Activated naive CD8-positive, alpha-beta T cell treated with anti-CD3 and anti-CD28 coated beads, Interleukin-2, amount 10 ng/mL, durations not matched to agents 7 days and 5 days (primary cell): Measurements from ENCODE around the gene TRIM38. TPM values are rescaled to one million over a fixed set of nuclear protein-coding genes. Genes with fewer than 3 reads are reported as not detected.

Source experiments
- ATAC-seq: fragments of 150-1000 bp; cut with Tn5 transposase; one replicate; pipeline ENCODE4 v1.10.0; 2021; ENCODE audit warnings: low read depth, moderate library complexity
- POLR2A ChIA-PET: fragments of 350-600 bp; sonication (Branson Sonifier 250); formaldehyde crosslinking; loops from one replicate; lab custom pipeline; 2021; ENCODE audit warnings: antibody characterized with exemption; lab: Charles Lee
- DNase-seq: peaks from one replicate; pipeline ENCODE4 v3.0.0; 2021
- H3K27ac Mint-ChIP-seq: one replicate; pipeline ENCODE4 v1.8.0; 2022; ENCODE audit warnings: mild to moderate bottlenecking, mixed read lengths
- H3K27me3 Mint-ChIP-seq: one replicate; pipeline ENCODE4 v1.8.0; 2022; ENCODE audit warnings: mild to moderate bottlenecking, moderate library complexity, mixed read lengths
- H3K36me3 Mint-ChIP-seq: one replicate; pipeline ENCODE4 v1.8.0; 2021; ENCODE audit warnings: mild to moderate bottlenecking, mixed read lengths
- H3K4me1 Mint-ChIP-seq: one replicate; pipeline ENCODE4 v1.8.0; 2021; ENCODE audit warnings: mixed read lengths
- H3K4me3 Mint-ChIP-seq: one replicate; pipeline ENCODE4 v1.8.0; 2022; ENCODE audit warnings: mild to moderate bottlenecking, moderate library complexity, mixed read lengths
- H3K9me3 Mint-ChIP-seq: one replicate; pipeline ENCODE4 v1.8.0; 2021; ENCODE audit warnings: mixed read lengths
- total RNA-seq, 2 experiments: library from RNA; stranded (reverse); gene quantifications; one replicate each; pipeline ENCODE4 v1.2.3, GENCODE V29; 2021

TRIM38 gene
- total RNA-seq, 2 experiments from 2014 or later: 29.1 TPM

GRCh38 chr6:26022737-26023136, 60.1 kb downstream of the TRIM38 start:
- peak overlapping the region; percentile 99 for H3K4me3 Mint-ChIP-seq
- peaks cover 2% of the 10 kb centered on the region for H3K9me3 Mint-ChIP-seq
- H3K27ac Mint-ChIP-seq: peak overlapping the region; percentile 100
- ATAC-seq (no peak), DNase-seq (no peak)
- no peaks in the 10 kb centered on the region for H3K27me3 Mint-ChIP-seq
- H3K4me1 Mint-ChIP-seq: peaks cover 61% of the 10 kb centered on the region
- peaks cover 3% of the 10 kb centered on the region for H3K36me3 Mint-ChIP-seq
- POLR2A ChIA-PET: interaction anchor here (0.5 to 17.1 kb wide), 22 partner anchors 9 to 1871 kb away, joined by 3 to 1993 read pairs (median 24); a partner anchor contains a TSS

DNA sequence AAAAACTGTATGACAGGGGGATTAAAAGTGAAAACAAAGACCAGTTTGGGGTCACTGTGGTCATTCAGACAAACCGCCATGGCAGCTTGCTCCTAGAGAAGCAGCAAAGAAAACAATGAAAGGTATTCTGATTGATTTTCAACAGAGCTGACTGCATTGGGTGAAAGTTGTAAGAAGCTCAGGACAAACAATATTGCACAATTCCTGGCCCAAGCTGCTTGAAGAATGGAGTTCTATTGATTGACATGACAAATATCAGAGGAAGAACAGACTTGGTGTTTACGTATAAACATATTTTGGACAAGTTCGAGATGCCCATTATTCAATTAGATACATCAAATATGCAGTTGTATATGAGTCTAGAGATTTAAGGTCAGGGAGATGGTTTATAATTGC, 62.0 kb downstream of the TRIM38 start:
- Mint-ChIP-seq H3K27me3 (no peaks in the 10 kb centered on the region), H3K36me3 (peaks cover 1% of the 10 kb centered on the region), H3K27ac (peak overlapping the region; percentile 99), H3K4me3 (no peak overlapping the region), H3K9me3 (no peaks in the 10 kb centered on the region), H3K4me1 (peaks cover 71% of the 10 kb centered on the region)
- ATAC-seq: no peak
- POLR2A ChIA-PET: interaction anchor here (1.5 to 17.1 kb wide), 8 partner anchors 7 to 1868 kb away, joined by 7 to 1993 read pairs (median 144); a partner anchor contains a TSS
- no peak for DNase-seq

DNA sequence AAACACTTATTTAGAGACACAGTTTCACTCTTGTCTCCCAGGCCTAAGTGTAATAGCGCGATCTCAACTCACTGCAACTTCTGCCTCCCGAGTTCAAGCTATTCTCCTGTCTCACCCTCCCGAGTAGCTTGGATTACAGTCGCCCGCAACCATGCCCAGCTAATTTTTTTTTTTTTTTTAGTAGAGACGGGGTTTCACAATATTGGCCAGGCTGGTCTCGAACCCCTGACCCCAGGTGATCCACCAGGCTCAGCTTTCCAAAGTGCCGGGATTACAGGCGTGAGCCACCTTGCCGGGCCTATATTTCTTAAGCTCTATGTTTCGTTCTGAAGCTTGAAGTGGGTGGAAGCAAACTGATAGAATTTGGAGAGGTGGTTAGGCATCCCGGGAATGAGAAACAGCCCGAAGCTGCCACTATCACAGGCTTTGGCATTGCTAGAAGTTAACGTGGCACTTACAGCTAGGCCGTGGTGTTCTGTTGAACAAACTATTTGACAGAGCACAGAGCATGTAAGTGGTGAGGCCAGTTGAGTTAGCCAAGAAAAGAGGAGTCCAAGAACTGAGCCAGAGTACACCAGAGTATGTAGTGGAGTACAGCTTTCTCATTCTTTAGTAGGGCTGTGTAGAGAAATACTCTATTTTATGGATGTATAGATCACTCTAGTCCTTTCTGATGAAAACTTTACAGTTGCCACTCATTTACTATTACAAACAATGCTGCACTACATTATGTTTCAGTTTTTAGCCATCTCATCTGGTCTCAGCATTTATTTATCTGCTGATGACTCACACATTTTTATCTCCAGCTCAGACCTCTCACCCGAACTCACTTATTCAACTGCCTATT, 62.7 kb downstream of the TRIM38 start:
- H3K4me1 Mint-ChIP-seq: peaks cover 75% of the 10 kb centered on the region
- POLR2A ChIA-PET: interaction anchor here (1.1 to 17.1 kb wide), 26 partner anchors 6 to 1868 kb away, joined by 3 to 1993 read pairs (median 20); a partner anchor contains a TSS
- H3K4me3 Mint-ChIP-seq: peak overlapping the region; percentile 89
- DNase-seq: no peak
- peaks cover 1% of the 10 kb centered on the region for H3K36me3 Mint-ChIP-seq
- ATAC-seq: no peak
- H3K9me3 Mint-ChIP-seq: no peaks in the 10 kb centered on the region
- no peaks in the 10 kb centered on the region for H3K27me3 Mint-ChIP-seq
- peak overlapping the region; percentile 99 for H3K27ac Mint-ChIP-seq

GRCh38 chr6:26025894-26026832, 63.6 kb downstream of the TRIM38 start:
- ATAC-seq: peak; percentile 35
- Mint-ChIP-seq H3K9me3 (no peaks in the 10 kb centered on the region), H3K27ac (peak overlapping the region; percentile 99), H3K36me3 (peaks cover 1% of the 10 kb centered on the region), H3K4me1 (peaks cover 75% of the 10 kb centered on the region), H3K4me3 (peak overlapping the region; percentile 89), H3K27me3 (no peaks in the 10 kb centered on the region)
- DNase-seq: peak; percentile 86
- POLR2A ChIA-PET: interaction anchor here (0.6 to 17.1 kb wide), 40 partner anchors 6 to 1868 kb away, joined by 3 to 1993 read pairs (median 8); partner anchors contain the start of gene TRIM38

DNA sequence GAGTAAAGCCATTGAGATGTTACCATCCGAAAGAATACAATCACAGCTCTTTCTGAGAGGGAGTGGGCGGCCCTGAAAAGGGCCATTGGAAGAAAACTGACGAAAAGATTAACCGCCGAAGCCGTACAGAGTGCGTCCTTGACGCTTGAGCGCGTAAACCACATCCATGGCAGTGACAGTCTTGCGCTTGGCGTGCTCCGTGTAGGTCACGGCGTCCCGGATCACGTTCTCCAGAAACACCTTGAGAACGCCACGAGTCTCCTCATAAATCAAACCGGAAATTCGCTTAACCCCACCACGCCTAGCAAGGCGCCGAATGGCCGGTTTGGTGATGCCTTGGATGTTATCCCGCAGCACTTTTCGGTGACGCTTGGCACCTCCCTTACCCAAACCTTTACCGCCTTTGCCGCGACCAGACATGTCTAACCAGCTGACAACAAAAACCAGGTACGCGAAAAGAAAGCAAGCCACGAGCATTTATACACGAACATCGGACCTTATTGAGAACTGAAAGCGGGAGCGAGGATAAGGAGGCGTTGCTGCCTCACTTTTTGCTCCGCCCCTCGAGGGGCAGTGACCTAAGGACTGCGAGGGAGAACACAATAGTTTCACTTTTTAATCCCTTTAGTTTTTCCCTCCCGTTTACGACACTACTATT, 64.4 kb downstream of the TRIM38 start:
- POLR2A ChIA-PET: interaction anchor here (0.6 to 17.1 kb wide), 41 partner anchors 10 to 1867 kb away, joined by 3 to 1993 read pairs (median 8); partner anchors contain the start of gene TRIM38
- peak overlapping the region; percentile 99 for H3K27ac Mint-ChIP-seq
- no peaks in the 10 kb centered on the region for H3K27me3 Mint-ChIP-seq
- peak; percentile 88 for DNase-seq
- H3K9me3 Mint-ChIP-seq: no peaks in the 10 kb centered on the region
- ATAC-seq: peak; percentile 59
- H3K4me3 Mint-ChIP-seq: peak overlapping the region; percentile 89
- H3K4me1 Mint-ChIP-seq: peaks cover 74% of the 10 kb centered on the region
- peaks cover 1% of the 10 kb centered on the region for H3K36me3 Mint-ChIP-seq

- Mint-ChIP-seq H3K27me3 (no peaks in the 10 kb centered on the region), H3K9me3 (no peaks in the 10 kb centered on the region), H3K36me3 (peaks cover 1% of the 10 kb centered on the region), H3K27ac (peak overlapping the region; percentile 99), H3K4me3 (peak overlapping the region; percentile 89), H3K4me1 (peaks cover 69% of the 10 kb centered on the region)
- no peak for ATAC-seq
- no peak for DNase-seq
- POLR2A ChIA-PET: interaction anchor here (0.6 to 17.1 kb wide), 23 partner anchors 11 to 1865 kb away, joined by 3 to 1993 read pairs (median 18); partner anchors contain the start of gene TRIM38
Measured at GRCh38 chr6:26027491-26028211, 65.0 kb downstream of the TRIM38 start.

GRCh38 chr6:26028212-26028745, 65.7 kb downstream of the TRIM38 start:
- POLR2A ChIA-PET: interaction anchor here (1.2 to 17.1 kb wide), 14 partner anchors 22 to 1865 kb away, joined by 3 to 1993 read pairs (median 26); a partner anchor contains a TSS
- H3K9me3 Mint-ChIP-seq: no peaks in the 10 kb centered on the region
- H3K27ac Mint-ChIP-seq: peak overlapping the region; percentile 99
- H3K4me1 Mint-ChIP-seq: peaks cover 66% of the 10 kb centered on the region
- H3K4me3 Mint-ChIP-seq: peak overlapping the region; percentile 89
- ATAC-seq (no peak), DNase-seq (no peak)
- H3K27me3 Mint-ChIP-seq: no peaks in the 10 kb centered on the region
- peaks cover 1% of the 10 kb centered on the region for H3K36me3 Mint-ChIP-seq

DNA sequence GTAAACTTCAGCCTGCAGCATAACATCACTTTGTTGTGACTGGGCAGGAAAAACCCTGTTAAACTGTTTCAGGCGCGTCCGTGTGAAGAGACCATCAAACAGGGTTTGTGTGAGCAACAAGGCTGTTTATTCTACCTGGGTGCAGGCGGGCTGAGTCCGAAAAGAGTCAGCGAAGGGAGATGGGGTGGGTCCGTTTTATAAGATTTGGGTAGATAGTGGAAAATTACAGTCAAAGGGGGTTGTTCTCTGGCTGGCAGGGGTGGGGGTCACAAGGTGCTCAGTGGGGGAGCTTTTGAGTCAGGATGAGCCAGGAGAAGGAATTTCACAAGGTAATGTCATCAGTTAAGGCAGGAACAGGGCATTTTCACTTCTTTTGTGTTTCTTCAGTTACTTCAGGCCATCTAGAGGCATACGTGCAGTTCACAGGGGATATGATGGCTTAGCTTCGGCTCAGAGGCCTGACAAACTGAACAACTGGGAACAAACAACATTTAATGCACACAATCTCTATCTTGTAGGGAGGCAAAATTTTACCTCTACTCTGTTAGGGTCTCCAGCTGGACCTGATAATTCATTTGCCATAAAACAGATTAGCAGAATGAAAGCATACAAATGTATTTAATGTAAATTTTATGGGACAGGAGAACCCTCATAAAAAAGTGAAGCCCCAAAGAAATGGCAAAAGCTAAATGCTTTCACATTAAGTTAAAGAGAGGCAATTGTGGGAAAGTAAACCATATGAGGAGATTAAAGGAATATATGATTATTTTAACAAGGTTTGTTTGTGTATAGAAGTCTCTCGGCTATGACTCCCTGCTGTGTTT, 66.4 kb downstream of the TRIM38 start:
- no peaks in the 10 kb centered on the region for H3K9me3 Mint-ChIP-seq
- H3K36me3 Mint-ChIP-seq: peaks cover 1% of the 10 kb centered on the region
- no peaks in the 10 kb centered on the region for H3K27me3 Mint-ChIP-seq
- H3K27ac Mint-ChIP-seq: peak overlapping the region; percentile 90
- POLR2A ChIA-PET: interaction anchor here (1.2 to 17.1 kb wide), 17 partner anchors 6 to 1864 kb away, joined by 3 to 1993 read pairs (median 30); a partner anchor contains a TSS
- peaks cover 66% of the 10 kb centered on the region for H3K4me1 Mint-ChIP-seq
- ATAC-seq: no peak
- peak overlapping the region; percentile 38 for H3K4me3 Mint-ChIP-seq
- DNase-seq: no peak

DNA sequence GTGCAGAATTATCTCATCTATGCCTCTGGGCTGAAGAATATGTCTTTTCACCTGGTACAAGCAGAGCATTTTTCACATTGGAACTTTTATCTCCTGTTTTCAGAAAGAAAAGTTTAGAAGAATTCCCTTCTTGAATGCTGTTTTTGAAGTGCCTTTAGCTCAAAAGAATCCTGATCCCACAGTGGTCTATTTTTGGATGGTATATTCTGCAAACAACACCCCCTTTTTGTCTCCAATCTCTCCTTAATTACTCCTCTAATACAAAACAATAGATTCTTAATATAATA, 66.9 kb downstream of the TRIM38 start:
- no peaks in the 10 kb centered on the region for H3K27me3 Mint-ChIP-seq
- H3K27ac Mint-ChIP-seq: peak overlapping the region; percentile 90
- peaks cover 65% of the 10 kb centered on the region for H3K4me1 Mint-ChIP-seq
- POLR2A ChIA-PET: interaction anchor here (1.2 to 17.1 kb wide), 12 partner anchors 7 to 1837 kb away, joined by 3 to 1993 read pairs (median 116); a partner anchor contains a TSS
- ATAC-seq (no peak), DNase-seq (no peak)
- peak overlapping the region; percentile 26 for H3K4me3 Mint-ChIP-seq
- no peaks in the 10 kb centered on the region for H3K9me3 Mint-ChIP-seq
- peaks cover 1% of the 10 kb centered on the region for H3K36me3 Mint-ChIP-seq

- no peak for ATAC-seq
- Mint-ChIP-seq H3K27me3 (no peaks in the 10 kb centered on the region), H3K9me3 (no peaks in the 10 kb centered on the region)
Measured at GRCh38 chr6:26029857-26030653, 67.5 kb downstream of the TRIM38 start.

More at GRCh38 chr6:26029857-26030653, 67.5 kb downstream of the TRIM38 start:
- POLR2A ChIA-PET: interaction anchor here (0.6 to 17.1 kb wide), 23 partner anchors 8 to 1864 kb away, joined by 3 to 1993 read pairs (median 35); a partner anchor contains a TSS
- Mint-ChIP-seq H3K4me1 (peaks cover 66% of the 10 kb centered on the region), H3K36me3 (peaks cover 1% of the 10 kb centered on the region), H3K4me3 (peak overlapping the region; percentile 71), H3K27ac (peak overlapping the region; percentile 90)
- no peak for DNase-seq
